ENCODE measurements around the gene SPRYD7.
A peak's percentile ranks its signal among the peaks of the same experiment; 100 is the strongest.
"Not testable (repeated sequence)": the region's sequence is repeated elsewhere in the genome, so short reads cannot be mapped to it uniquely, and the experiment has no call there.

The SPRYD7 gene

DNA sequence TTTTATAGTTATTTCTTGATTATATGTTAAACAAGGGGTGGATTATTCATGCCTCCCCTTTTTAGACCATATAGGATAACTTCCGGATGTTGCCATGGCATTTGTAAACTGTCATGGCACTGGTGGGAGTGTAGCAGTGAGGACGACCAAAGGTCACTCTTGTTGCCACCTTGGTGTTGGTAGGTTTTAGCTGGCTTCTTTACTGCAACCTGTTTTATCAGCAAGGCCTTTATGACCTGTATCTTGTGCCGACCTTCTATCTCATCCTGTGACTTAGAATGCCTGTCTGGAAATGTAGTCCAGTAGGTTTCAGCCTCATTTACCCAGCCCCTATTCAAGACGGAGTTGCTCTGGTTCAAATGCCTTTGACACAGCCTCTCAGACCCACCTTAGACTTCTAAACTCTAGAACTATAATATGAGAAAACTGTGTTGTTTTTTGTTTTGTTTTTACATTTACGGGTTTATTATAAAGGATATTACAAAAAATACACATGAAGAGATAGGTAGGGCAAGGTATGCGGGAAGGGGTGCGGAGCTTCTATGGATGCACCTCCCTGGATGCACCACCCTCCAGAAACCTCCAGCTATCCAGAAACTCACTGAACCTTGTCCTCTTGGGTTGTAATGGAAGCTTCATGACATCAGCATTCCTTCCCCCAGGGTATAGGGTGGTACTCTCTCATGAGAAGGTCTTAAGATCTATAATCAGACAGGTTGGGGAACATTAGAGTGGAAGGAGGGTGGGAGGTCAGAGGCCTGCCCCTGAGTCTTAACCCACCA lies 15.8 kb upstream of the SPRYD7 start:
- TF ChIP-seq, protein P1, sequence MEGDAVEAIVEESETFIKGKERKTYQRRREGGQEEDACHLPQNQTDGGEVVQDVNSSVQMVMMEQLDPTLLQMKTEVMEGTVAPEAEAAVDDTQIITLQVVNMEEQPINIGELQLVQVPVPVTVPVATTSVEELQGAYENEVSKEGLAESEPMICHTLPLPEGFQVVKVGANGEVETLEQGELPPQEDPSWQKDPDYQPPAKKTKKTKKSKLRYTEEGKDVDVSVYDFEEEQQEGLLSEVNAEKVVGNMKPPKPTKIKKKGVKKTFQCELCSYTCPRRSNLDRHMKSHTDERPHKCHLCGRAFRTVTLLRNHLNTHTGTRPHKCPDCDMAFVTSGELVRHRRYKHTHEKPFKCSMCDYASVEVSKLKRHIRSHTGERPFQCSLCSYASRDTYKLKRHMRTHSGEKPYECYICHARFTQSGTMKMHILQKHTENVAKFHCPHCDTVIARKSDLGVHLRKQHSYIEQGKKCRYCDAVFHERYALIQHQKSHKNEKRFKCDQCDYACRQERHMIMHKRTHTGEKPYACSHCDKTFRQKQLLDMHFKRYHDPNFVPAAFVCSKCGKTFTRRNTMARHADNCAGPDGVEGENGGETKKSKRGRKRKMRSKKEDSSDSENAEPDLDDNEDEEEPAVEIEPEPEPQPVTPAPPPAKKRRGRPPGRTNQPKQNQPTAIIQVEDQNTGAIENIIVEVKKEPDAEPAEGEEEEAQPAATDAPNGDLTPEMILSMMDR (conservative IDR thresholded peaks at IDR 0.05; ENCODE audit: low read depth, low read length), result no peak
- DNase-seq (ENCODE audit: low read depth), result no peak
- H3K4me3 ChIP-seq (ENCODE audit: low read depth, low read length), result no peak overlapping the region

DNA sequence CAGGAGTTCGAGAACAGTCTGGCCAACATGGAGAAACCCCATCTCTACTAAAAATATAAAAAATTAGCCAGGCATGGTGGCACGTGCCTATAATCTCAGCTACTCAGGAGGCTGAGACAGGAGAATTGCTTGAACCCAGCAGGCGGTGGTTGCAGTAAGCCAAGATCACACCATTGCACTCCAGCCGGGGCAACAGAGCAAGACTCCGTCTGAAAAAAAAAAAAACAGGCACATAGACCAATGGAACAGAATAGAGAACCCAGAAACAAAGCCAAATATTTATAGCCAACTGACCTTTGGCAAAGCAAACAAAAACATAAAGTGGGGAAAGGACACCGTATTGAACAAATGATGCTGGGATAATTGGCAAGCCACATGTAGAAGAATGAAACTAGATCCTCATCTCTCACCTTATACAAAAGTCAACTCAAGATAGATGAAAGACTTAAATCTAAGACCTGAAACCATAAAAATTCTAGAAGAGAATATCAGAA lies 12.7 kb upstream of the SPRYD7 start:
- not testable (repeated sequence) for DNase-seq (ENCODE audit: low read depth); H3K4me3 ChIP-seq (ENCODE audit: low read depth, low read length)

DNA sequence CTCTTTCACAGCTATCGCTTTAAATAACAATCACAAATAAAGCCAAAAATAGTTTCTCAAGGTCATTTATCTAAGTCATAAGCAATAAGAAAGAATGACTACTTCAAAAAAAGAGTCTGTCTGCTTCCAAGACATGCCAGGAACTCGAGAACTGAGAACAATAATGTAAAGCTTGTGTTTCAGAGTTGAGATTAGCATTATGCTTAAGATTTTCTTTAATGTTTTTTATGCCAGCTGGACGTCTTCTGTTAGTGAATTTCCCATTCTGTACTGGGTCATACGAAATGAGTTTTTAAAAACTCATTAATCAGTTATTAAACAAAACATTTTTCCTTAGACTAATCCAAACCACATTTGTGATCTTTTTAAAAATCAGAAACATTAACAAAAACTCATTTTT lies 3.2 kb upstream of the SPRYD7 start:
- no peak for DNase-seq (ENCODE audit: low read depth)
- TF ChIP-seq, protein P1 (conservative IDR thresholded peaks at IDR 0.05; ENCODE audit: low read depth, low read length), result no peak
- no peak overlapping the region for H3K4me3 ChIP-seq (ENCODE audit: low read depth, low read length)

DNA sequence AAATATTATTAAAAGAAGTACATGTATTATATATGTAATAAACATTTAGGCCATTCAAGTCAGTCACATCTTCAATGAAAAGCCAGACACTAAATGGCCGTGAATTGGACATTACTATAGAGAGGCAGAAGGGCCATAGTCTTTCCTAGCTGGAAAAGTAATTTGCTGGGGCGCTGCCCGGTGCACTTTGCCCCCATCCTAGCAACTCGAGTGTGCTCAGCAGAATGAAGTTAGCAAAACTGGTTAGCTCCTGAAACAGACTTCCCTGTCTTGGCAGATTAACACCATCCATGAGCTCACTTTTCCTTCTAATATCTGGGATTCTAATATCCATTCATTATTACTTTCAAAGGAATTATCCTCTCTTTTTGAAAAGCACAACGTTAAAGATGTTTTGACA lies 2.8 kb upstream of the SPRYD7 start:
- TF ChIP-seq, protein P1 (conservative IDR thresholded peaks at IDR 0.05; ENCODE audit: low read depth, low read length), result no peak
- no peak for DNase-seq (ENCODE audit: low read depth)
- no peak overlapping the region for H3K4me3 ChIP-seq (ENCODE audit: low read depth, low read length)

DNA sequence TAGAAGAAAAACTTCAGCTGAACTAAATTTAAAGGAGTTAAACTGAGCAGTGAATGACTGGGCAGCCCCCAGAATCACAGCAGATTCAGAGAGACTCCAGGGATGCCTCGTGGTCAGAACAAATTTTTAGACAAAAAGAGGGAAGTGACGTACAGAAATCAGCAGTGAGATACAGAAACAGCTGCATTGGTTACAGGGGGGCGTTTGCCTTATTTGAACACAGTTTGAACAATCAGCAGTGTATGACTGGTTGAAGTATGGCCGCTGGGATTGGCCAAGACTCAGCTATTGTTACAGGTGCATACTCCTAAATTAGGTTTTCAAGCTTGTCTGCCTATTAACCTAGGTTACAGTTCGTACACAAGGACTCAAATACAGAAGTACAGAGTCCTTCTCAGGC lies 2.2 kb upstream of the SPRYD7 start:
- TF ChIP-seq, protein P1 (conservative IDR thresholded peaks at IDR 0.05; ENCODE audit: low read depth, low read length), result no peak
- H3K4me3 ChIP-seq (ENCODE audit: low read depth, low read length), result no peak overlapping the region
- DNase-seq (ENCODE audit: low read depth), result no peak

DNA sequence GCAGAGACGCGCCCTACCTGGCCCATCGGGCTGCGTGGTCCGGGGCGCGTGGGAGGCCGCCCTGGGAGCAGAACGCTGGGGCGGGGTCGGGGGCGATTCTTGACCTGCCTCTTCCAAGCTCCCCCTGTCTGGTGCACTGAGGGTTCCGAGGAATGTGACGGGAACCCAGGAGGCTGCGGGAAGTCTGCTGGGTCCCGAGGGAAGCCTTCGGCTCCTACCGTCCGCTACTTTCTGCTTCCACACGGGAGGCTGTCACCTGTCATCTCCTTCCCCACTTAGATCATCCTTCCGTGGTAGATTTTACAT lies 781 bp upstream of the SPRYD7 start:
- peak overlapping the region; percentile 98 for H3K4me3 ChIP-seq (ENCODE audit: low read depth, low read length)
- no peak for DNase-seq (ENCODE audit: low read depth)
- TF ChIP-seq, protein P1 (conservative IDR thresholded peaks at IDR 0.05; ENCODE audit: low read depth, low read length), result no peak

DNA sequence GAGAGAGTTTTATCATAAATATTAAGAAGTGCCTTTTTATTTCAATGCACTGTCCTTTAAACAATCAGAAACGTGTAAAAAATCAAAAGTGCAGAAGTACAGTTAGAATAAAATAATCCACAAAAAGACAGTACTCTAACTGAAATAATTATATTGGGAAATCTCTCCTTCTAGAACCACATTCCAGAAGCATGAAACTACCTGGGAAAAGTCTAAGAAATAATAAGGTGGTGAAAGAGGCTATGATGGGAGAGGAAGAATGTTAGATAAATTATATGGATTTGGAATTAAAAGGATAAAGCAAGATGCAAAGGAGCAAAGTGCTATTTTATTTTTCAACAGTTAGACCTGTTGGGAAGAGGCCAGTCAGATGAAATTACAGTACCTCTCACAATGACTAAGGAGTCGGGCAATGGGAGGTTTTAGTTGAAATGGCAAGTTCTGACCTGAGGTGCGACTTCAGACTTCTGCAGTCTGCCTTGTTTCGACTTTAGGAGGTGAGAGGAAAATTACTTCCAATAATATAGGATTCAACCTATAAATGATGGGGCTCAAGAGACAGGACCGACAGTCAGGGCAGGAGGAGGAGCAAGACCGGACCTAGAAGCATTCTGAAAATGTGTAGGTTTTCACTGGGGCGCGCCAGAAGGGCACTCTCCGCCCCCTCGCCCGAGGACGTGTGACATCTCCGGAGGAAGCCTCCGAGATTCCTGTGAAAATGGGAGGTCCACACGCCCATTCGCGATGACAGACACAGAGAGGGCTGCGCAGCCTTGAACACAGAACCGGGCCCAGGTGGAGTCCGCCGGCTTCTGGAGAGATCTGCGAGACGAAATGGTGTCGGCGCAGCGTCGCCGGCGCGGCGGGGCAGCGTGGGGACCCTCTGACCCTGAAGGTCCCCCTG lies 717 bp downstream of the SPRYD7 start:
- H3K4me3 ChIP-seq (ENCODE audit: low read depth, low read length), result peak overlapping the region; percentile 98
- DNase-seq (ENCODE audit: low read depth), result peak; percentile 62
- TF ChIP-seq, protein P1 (conservative IDR thresholded peaks at IDR 0.05; ENCODE audit: low read depth, low read length), result no peak
